Adrenal gland (tissue), 12 donors: ENCODE results near the gene KCTD11. TPM values are rescaled to one million over a fixed set of nuclear protein-coding genes. Genes with fewer than 3 reads are reported as not detected.

ENCODE experiments used
- DNase-seq, 7 donors: peaks; one replicate each; pipeline ENCODE4 v3.0.0-alpha.2; 2019 to 2020
- H3K27ac ChIP-seq, 5 donors: fragments of 200-600 bp; sonication (generic) in 4 of 5; 1 replicate in 3 of 5; 2 replicates in 2 of 5; pipeline versions ENCODE4 v1.5.1 to v1.8.0; 2016 to 2020; ENCODE audit warnings: mild to moderate bottlenecking in 1 of 5
- H3K27me3 ChIP-seq: fragments of 200-600 bp; 2 replicates; pipeline ENCODE4 v1.8.0; 2021
- H3K36me3 ChIP-seq, 2 donors: fragments of 200-600 bp; replicated peaks in 1 of 2; 1 replicate in 1 of 2; 2 replicates in 1 of 2; pipeline versions ENCODE4 v1.5.1 to v1.8.0; 2018 to 2022
- H3K4me1 ChIP-seq, 2 donors: fragments of 200-600 bp; replicated peaks in 1 of 2; 1 replicate in 1 of 2; 2 replicates in 1 of 2; pipeline versions ENCODE4 v1.5.1 to v1.8.0; 2018 to 2021
- H3K4me3 ChIP-seq, 4 donors: fragments of 200-600 bp; sonication (generic) in 3 of 4; one replicate each; pipeline ENCODE4 v1.5.1; 2016 to 2018
- H3K9me3 ChIP-seq, 3 donors: fragments of 200-600 bp; sonication (generic) in 1 of 3; replicated peaks in 1 of 3; 1 replicate in 2 of 3; 2 replicates in 1 of 3; pipeline versions ENCODE4 v1.5.1 to v1.8.0; 2016 to 2021
- CTCF ChIP-seq, 6 experiments: fragments of 450-650 bp in 4 of 6; fragments of 200-600 bp in 2 of 6; sonication (generic) in 1 of 6; IDR thresholded peaks; 1 replicate in 5 of 6; 2 replicates in 1 of 6; pipeline versions ENCODE4 v1.5.1 to v1.8.0; 2016 to 2021; ENCODE audit warnings: antibody characterized with exemption in 6 of 6, mild to moderate bottlenecking in 2 of 6, moderate library complexity in 1 of 6
- POLR2A ChIP-seq, 2 donors: fragments of 450-650 bp; IDR thresholded peaks; one replicate each; pipeline ENCODE4 v1.6.1; 2017; ENCODE audit warnings: antibody characterized with exemption in 2 of 2, mild to moderate bottlenecking in 2 of 2, moderate library complexity in 1 of 2
- WGBS, 4 donors: extraction: QIAGEN DNeasy Blood & Tissue Kit in 2 of 4; methylation state at CpG; one replicate each; pipeline versions ENCODE4 v1.1.5 to v1.1.7; 2013 to 2017; 5-methylcytosine and 5-hydroxymethylcytosine counted together
- intact Hi-C, 2 donors: fragments of 100-400 bp; cut with DNase I; formaldehyde crosslinking; loops; one replicate each; pipeline versions ENCODE4 v1.14.1 to v1.15.0; 2022 to 2023
- polyA plus RNA-seq, 3 donors: library from polyadenylated mRNA; stranded (reverse); fragments of 200-250 nt in 2 of 3; fragments of 350-450 nt in 1 of 3; fragmentation: Illumina TruSeq in 1 of 3; extraction: RNeasy Lipid Tissue Mini Kit (QIAGEN cat#74804) in 1 of 3; gene quantifications; one replicate each; pipeline ENCODE4 v1.2.3, GENCODE V29; 2013 to 2014
- total RNA-seq, 9 donors: library from RNA; depleted of rRNA in 4 of 9; stranded (reverse); fragments of >200 nt in 4 of 9; fragments of 120-200 nt in 1 of 9; fragmentation: NEBNext Ultra II Directional in 1 of 9; extraction: Animal tissue kit (Norgen Biotek cat#: 25700) in 1 of 9; gene quantifications; one replicate each; pipeline versions ENCODE4 v1.1.0 to v1.2.4, GENCODE V29; 2013 to 2023
- donor health status: healthy with polysubstance abuse.
- donor health status: Bipolar disorder and iron deficiency.
- donor health status: DM: yes; HTN: yes; CAD: no.
- donor health status: DM: no; HTN: no; CAD: no.
- donor health status: DM: no; HTN: no; CAD: no.
- donor health status: DM: yes; HTN: yes; CAD: no.

KCTD11 gene
- total and polyA plus RNA-seq, 12 donors = 5.2 to 13.8 (median 10.3) TPM

GRCh38 chr17:7311110-7311705 lies 40.8 kb upstream of the KCTD11 start:
- no peak for DNase-seq
- no peaks in the 10 kb centered on the region for H3K9me3 ChIP-seq
- H3K4me1 ChIP-seq = peaks cover 32 to 63% of the 10 kb centered on the region in 2 donors
- intact Hi-C loops = no loop called here
- 49 to 60% (median 57%) methylated on average over 7 of the region's 7 CpGs for WGBS, 4 donors
- peaks cover 0 to 47% of the 10 kb centered on the region in 2 donors for H3K36me3 ChIP-seq
- H3K27ac ChIP-seq = peak overlapping the region in 1 of 5 donors; percentile 31
- H3K27me3 ChIP-seq = no peaks in the 10 kb centered on the region
- no peak for TF ChIP-seq CTCF (IDR thresholded peaks at IDR 0.05)
- TF ChIP-seq POLR2A (IDR thresholded peaks at IDR 0.05) = no peak
- H3K4me3 ChIP-seq = no peak overlapping the region

DNA sequence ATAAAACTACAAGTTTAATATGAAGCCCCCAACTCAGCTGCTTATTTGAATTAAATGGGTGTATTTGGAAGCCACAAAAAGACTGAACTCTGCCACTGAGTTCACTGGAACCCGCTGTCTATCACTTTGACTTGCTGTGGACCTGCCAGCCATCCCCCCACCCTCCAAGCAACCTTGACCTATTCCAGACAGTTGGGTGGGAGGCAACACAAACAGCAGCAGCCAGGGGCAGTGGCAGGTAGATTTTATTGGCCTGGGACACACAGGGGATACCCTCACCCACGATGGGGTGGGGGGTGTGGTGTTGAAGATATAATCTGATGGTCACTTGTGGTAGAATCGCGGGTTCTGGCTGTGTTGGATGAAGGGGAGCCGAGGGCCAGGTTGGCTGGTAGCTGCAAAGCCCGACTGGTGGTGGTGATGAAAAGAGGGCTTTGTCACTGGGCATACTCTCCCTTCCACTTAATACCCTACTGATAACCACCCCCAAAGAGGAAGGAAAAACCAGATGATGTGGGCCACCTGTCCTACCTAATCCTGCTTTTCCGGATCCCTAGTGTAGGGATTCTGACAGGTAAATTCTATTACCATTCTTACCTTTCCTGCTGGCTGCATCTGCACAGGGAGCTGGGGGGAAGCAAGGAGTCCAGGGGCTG lies 39.4 kb upstream of the KCTD11 start:
- H3K36me3 ChIP-seq = peaks cover 0 to 53% of the 10 kb centered on the region in 2 donors
- TF ChIP-seq CTCF (IDR thresholded peaks at IDR 0.05) (no peak), POLR2A (IDR thresholded peaks at IDR 0.05) (no peak)
- no peaks in the 10 kb centered on the region for H3K9me3 ChIP-seq
- H3K4me1 ChIP-seq = peaks cover 32 to 63% of the 10 kb centered on the region in 2 donors
- peak in 1 of 7 donors; percentile 29 for DNase-seq
- H3K27me3 ChIP-seq = no peaks in the 10 kb centered on the region
- no peak overlapping the region for H3K4me3 ChIP-seq
- intact Hi-C loops = no loop called here
- WGBS, 4 donors = 55 to 59% (median 56%) methylated on average over 7 of the region's 7 CpGs
- H3K27ac ChIP-seq = peak overlapping the region in 2 of 5 donors; percentile 14 to 66

- peak in 3 of 7 donors; percentile 35 to 42 (median 36) for DNase-seq
- no peak overlapping the region for H3K4me3 ChIP-seq
- peak overlapping the region in 2 of 5 donors; percentile 66 to 93 for H3K27ac ChIP-seq
- peaks cover 0 to 61% of the 10 kb centered on the region in 2 donors for H3K36me3 ChIP-seq
- TF ChIP-seq POLR2A (IDR thresholded peaks at IDR 0.05) (peak in 1 of 2 donors; percentile 6), CTCF (IDR thresholded peaks at IDR 0.05) (peak in 4 of 6 experiments; percentile 25 to 45 (median 37))
- H3K4me1 ChIP-seq = peaks cover 32 to 63% of the 10 kb centered on the region in 2 donors
- no peaks in the 10 kb centered on the region for H3K27me3 ChIP-seq
- WGBS, 4 donors = 51 to 63% (median 56%) methylated on average over 7 of the region's 7 CpGs
- no peaks in the 10 kb centered on the region for H3K9me3 ChIP-seq
- intact Hi-C loops = no loop called here
These were observed 38.7 kb upstream of the KCTD11 start for GRCh38 chr17:7313088-7313889.
